IMR-90 (cell line): Measurements from ENCODE around the gene CCN6. TPM values are rescaled to one million over a fixed set of nuclear protein-coding genes. Genes with fewer than 3 reads are reported as not detected.

ENCODE experiments used
- ATAC-seq: fragments of 200-7000 bp; cut with Tn5 transposase; 2 replicates; pipeline ENCODE4 v1.9.1; 2020; ENCODE audit warnings: low read depth, mild to moderate bottlenecking, moderate library complexity
- BruUV-seq: library from RNA; stranded (reverse); fragments of 400-500 nt; replicated peaks from 2 replicates; lab custom pipeline; 2021; lab: Mats Ljungman, UMichigan
- CTCF ChIA-PET: fragments of 300-600 bp; formaldehyde crosslinking; extraction: SDS; loops from one replicate; lab custom pipeline; 2021; ENCODE audit warnings: antibody characterized with exemption; lab: Yijun Ruan, JAX
- POLR2A ChIA-PET: fragments of 300-600 bp; sonication (Branson Sonifier 250); formaldehyde crosslinking; loops from one replicate; lab custom pipeline; 2022; ENCODE audit warnings: antibody characterized with exemption; ENCODE audit not compliant: unreplicated experiment; lab: Charles Lee
- DNase-seq: peaks from one replicate; pipeline ENCODE4 v3.0.0; 2013
- H2AFZ ChIP-seq: replicated peaks from 2 replicates; pipeline ENCODE3; 2013; ENCODE audit warnings: low read length, mild to moderate bottlenecking; ENCODE audit not compliant: poor library complexity
- H2AK5ac ChIP-seq: 2 replicates; pipeline ENCODE4 v1.6.1; 2013; ENCODE audit warnings: low read depth, low read length, inconsistent platforms
- H2AK9ac ChIP-seq: replicated peaks from 2 replicates; pipeline ENCODE3; 2013; ENCODE audit warnings: mild to moderate bottlenecking, low read depth, low read length, moderate library complexity; ENCODE audit not compliant: poor library complexity
- H2BK120ac ChIP-seq: 2 replicates; pipeline ENCODE4 v1.6.1; 2013; ENCODE audit warnings: low read depth, low read length, inconsistent platforms
- H2BK15ac ChIP-seq: 3 replicates; pipeline ENCODE4 v1.6.1; 2013; ENCODE audit warnings: low read depth, low read length, inconsistent platforms
- H2BK20ac ChIP-seq: 2 replicates; pipeline ENCODE4 v1.6.1; 2013; ENCODE audit warnings: low read depth, mild to moderate bottlenecking, inconsistent platforms, low read length, moderate library complexity
- H2BK5ac ChIP-seq: 2 replicates; pipeline ENCODE4 v1.6.1; 2013; ENCODE audit warnings: mild to moderate bottlenecking, low read depth, low read length, inconsistent platforms; ENCODE audit not compliant: poor library complexity, severe bottlenecking
- H3K14ac ChIP-seq: replicated peaks from 2 replicates; pipeline ENCODE4 v1.6.1; 2013; ENCODE audit warnings: low read depth, low read length, inconsistent platforms
- H3K18ac ChIP-seq: 2 replicates; pipeline ENCODE4 v1.6.1; 2013; ENCODE audit warnings: low read depth, low read length, control low read depth
- H3K23ac ChIP-seq: 2 replicates; pipeline ENCODE4 v1.6.1; 2013; ENCODE audit warnings: low read depth, low read length, inconsistent platforms
- H3K27ac ChIP-seq: 2 replicates; pipeline ENCODE4 v1.5.1; 2013; ENCODE audit warnings: mild to moderate bottlenecking, control low read depth, low read length; ENCODE audit not compliant: insufficient read depth
- H3K27me3 ChIP-seq: 2 replicates; pipeline ENCODE4 v1.6.1; 2013; ENCODE audit warnings: low read length; ENCODE audit not compliant: control insufficient read depth, insufficient read depth
- H3K36me3 ChIP-seq: 2 replicates; pipeline ENCODE4 v1.6.1; 2013; ENCODE audit warnings: low read length, mixed read lengths; ENCODE audit not compliant: control insufficient read depth, insufficient read depth
- H3K4ac ChIP-seq: 2 replicates; pipeline ENCODE4 v1.6.1; 2013; ENCODE audit warnings: low read depth, low read length, inconsistent platforms
- H3K4me1 ChIP-seq: 2 replicates; pipeline ENCODE4 v1.6.1; 2013; ENCODE audit warnings: low read length, mixed read lengths; ENCODE audit not compliant: control insufficient read depth, insufficient read depth
- H3K4me2 ChIP-seq: 2 replicates; pipeline ENCODE4 v1.6.1; 2013; ENCODE audit warnings: low read depth, mild to moderate bottlenecking, control low read depth, low read length, moderate library complexity
- H3K4me3 ChIP-seq: 2 replicates; pipeline ENCODE4 v1.5.1; 2013; ENCODE audit warnings: low read depth, mild to moderate bottlenecking, control low read depth, low read length, moderate library complexity; ENCODE audit not compliant: insufficient read depth
- H3K56ac ChIP-seq: 2 replicates; pipeline ENCODE4 v1.6.1; 2013; ENCODE audit warnings: low read length, inconsistent platforms; ENCODE audit not compliant: insufficient read depth; ENCODE audit errors: extremely low read depth
- H3K79me1 ChIP-seq, 2 experiments: 2 replicates each; pipeline ENCODE4 v1.6.1; 2013; ENCODE audit warnings: low read length in 2 of 2, inconsistent platforms in 1 of 2, low read depth in 1 of 2
- H3K9ac ChIP-seq: 2 replicates; pipeline ENCODE4 v1.6.1; 2013; ENCODE audit warnings: low read depth, low read length, control low read depth
- H3K9me1 ChIP-seq: 2 replicates; pipeline ENCODE4 v1.6.1; 2013; ENCODE audit warnings: low read length, inconsistent platforms; ENCODE audit not compliant: insufficient read depth
- H3K9me3 ChIP-seq: 2 replicates; pipeline ENCODE4 v1.6.1; 2013; ENCODE audit warnings: low read length; ENCODE audit not compliant: control insufficient read depth, insufficient read depth
- H4K20me1 ChIP-seq: 2 replicates; pipeline ENCODE4 v1.6.1; 2013; ENCODE audit warnings: low read length, inconsistent platforms; ENCODE audit not compliant: insufficient read depth
- H4K5ac ChIP-seq: 2 replicates; pipeline ENCODE4 v1.6.1; 2013; ENCODE audit warnings: mild to moderate bottlenecking, low read depth, low read length, control low read depth
- H4K8ac ChIP-seq, 2 experiments: 2 replicates each; pipeline ENCODE4 v1.6.1; 2013; ENCODE audit warnings: low read depth in 2 of 2, low read length in 2 of 2, control low read depth in 1 of 2, inconsistent platforms in 1 of 2
- H4K91ac ChIP-seq: 2 replicates; pipeline ENCODE4 v1.6.1; 2013; ENCODE audit warnings: low read depth, low read length, inconsistent platforms; ENCODE audit not compliant: insufficient read depth
- BHLHE40 ChIP-seq: fragments of 150-350 bp; IDR thresholded peaks from 2 replicates; pipeline ENCODE4 v1.6.1; 2016; ENCODE audit warnings: mild to moderate bottlenecking, low read depth, low read length
- CEBPB ChIP-seq: IDR thresholded peaks from 2 replicates; pipeline ENCODE4 v1.6.1; 2012; ENCODE audit warnings: low read depth, low read length, improper control_type of control experiment
- CHD1 ChIP-seq: IDR thresholded peaks from 2 replicates; pipeline ENCODE4 v1.6.1; 2012; ENCODE audit warnings: low read depth, low read length, improper control_type of control experiment
- CTCF ChIP-seq: conservative IDR thresholded peaks from 2 replicates; pipeline ENCODE4 v1.5.1; 2012; ENCODE audit warnings: mild to moderate bottlenecking, low read depth, low read length, improper control_type of control experiment
- ELK1 ChIP-seq: fragments of 150-350 bp; IDR thresholded peaks from 2 replicates; pipeline ENCODE4 v1.6.1; 2016; ENCODE audit warnings: low read depth, mild to moderate bottlenecking, low read length, moderate library complexity, borderline replicate concordance
- FOS ChIP-seq: fragments of 150-350 bp; IDR thresholded peaks from 2 replicates; pipeline ENCODE4 v1.6.1; 2016; ENCODE audit warnings: low read depth, low read length
- MAFK ChIP-seq: IDR thresholded peaks from 2 replicates; pipeline ENCODE4 v1.6.1; 2012; ENCODE audit warnings: low read depth, low read length, improper control_type of control experiment
- MXI1 ChIP-seq: IDR thresholded peaks from 2 replicates; pipeline ENCODE4 v1.6.1; 2012; ENCODE audit warnings: low read depth, mild to moderate bottlenecking, low read length, moderate library complexity, borderline replicate concordance
- NFE2L2 ChIP-seq: fragments of 150-350 bp; IDR thresholded peaks from 2 replicates; pipeline ENCODE4 v1.6.1; 2016; ENCODE audit warnings: low read depth, mild to moderate bottlenecking, low read length
- POLR2A ChIP-seq: IDR thresholded peaks from 2 replicates; pipeline ENCODE4 v1.6.1; 2012; ENCODE audit warnings: mild to moderate bottlenecking, low read depth, low read length
- RAD21 ChIP-seq: IDR thresholded peaks from 2 replicates; pipeline ENCODE4 v1.6.1; 2012; ENCODE audit warnings: low read length, improper control_type of control experiment
- RCOR1 ChIP-seq: IDR thresholded peaks from 2 replicates; pipeline ENCODE4 v1.6.1; 2012; ENCODE audit warnings: mild to moderate bottlenecking, low read length, improper control_type of control experiment; ENCODE audit not compliant: insufficient replicate concordance
- USF2 ChIP-seq: fragments of 150-350 bp; IDR thresholded peaks from 2 replicates; pipeline ENCODE4 v1.6.1; 2017; ENCODE audit warnings: mild to moderate bottlenecking, antibody characterized with exemption, low read length, low read depth
- WGBS, 2 experiments: methylation state at CpG; one replicate each; pipeline versions ENCODE4 v1.1.5 to v1.1.7; 2013; ENCODE audit warnings: missing lambda C conversion rate in 2 of 2; ENCODE audit not compliant: insufficient read length in 1 of 2; ENCODE audit errors: extremely low coverage in 2 of 2; 5-methylcytosine and 5-hydroxymethylcytosine counted together
- dilution Hi-C: fragments of 300-500 bp; cut with HindIII; formaldehyde crosslinking; loops from one replicate; pipeline ENCODE4 v1.14.3; 2018; ENCODE audit warnings: low sequenced_read_pairs; ENCODE audit not compliant: unreplicated experiment
- in situ Hi-C: fragments of 300-500 bp; cut with MboI; formaldehyde crosslinking; loops from 3 replicates; pipeline ENCODE4 v1.14.3; 2019; ENCODE audit warnings: low sequenced_read_pairs, inconsistent platforms, mixed read lengths
- intact Hi-C: fragments of 100-400 bp; cut with micrococcal nuclease; formaldehyde crosslinking; loops from 2 replicates; pipeline ENCODE4 v1.10.0; 2022
- polyA plus RNA-seq, 3 experiments: library from polyadenylated mRNA; depleted of rRNA; stranded (reverse); fragments of >200 nt; gene quantifications; 2 replicates each; pipeline ENCODE4 v1.2.3, GENCODE V29; 2012; ENCODE audit warnings: low replicate concordance in 1 of 3
- total RNA-seq: library from RNA; depleted of rRNA; stranded (reverse); fragments of >200 nt; gene quantifications from 2 replicates; pipeline ENCODE4 v1.2.3, GENCODE V29; 2012

CCN6 gene
- total and polyA plus RNA-seq, 2 of the 4 experiments (the other 2 are of a cell fraction) = not detected

GRCh38 chr6:112005013-112005371 is 48.9 kb upstream of the CCN6 start:
- Histone ChIP-seq H3K14ac (no peak overlapping the region), H3K4me3 (no peak overlapping the region), H3K4me1 (peaks cover 16% of the 10 kb centered on the region), H3K27me3 (peaks cover 2% of the 10 kb centered on the region; the same call in 1 of the 2 replicates), H2BK15ac (no peak overlapping the region), H4K91ac (no peak overlapping the region), H3K56ac (no peak overlapping the region), H2AK5ac (no peak overlapping the region), H4K5ac (no peak overlapping the region), H2AK9ac (no peak overlapping the region), H3K4me2 (no peak overlapping the region), H3K23ac (no peak overlapping the region), H2AFZ (no peak overlapping the region), H3K9ac (no peak overlapping the region), H2BK120ac (no peak overlapping the region), H3K79me1 (no peaks in the 10 kb centered on the region), H4K8ac (no peak overlapping the region), H2BK5ac (no peak overlapping the region), H3K9me3 (no peaks in the 10 kb centered on the region), H3K27ac (no peak overlapping the region), H4K20me1 (no peaks in the 10 kb centered on the region), H3K36me3 (no peaks in the 10 kb centered on the region), H2BK20ac (no peak overlapping the region), H3K4ac (no peak overlapping the region), H3K9me1 (peaks cover 8% of the 10 kb centered on the region; the same call in 1 of the 2 replicates), H3K18ac (no peak overlapping the region)
- CTCF ChIA-PET = no interaction called here
- intact Hi-C loops = no loop called here
- in situ Hi-C loops = no loop called here
- no CpG with 5 or more reads among the region's 1 CpG for WGBS, 2 experiments
- DNase-seq = no peak
- no TSS peak for BruUV-seq
- no peak for ATAC-seq
- POLR2A ChIA-PET = no interaction called here
- no peak for TF ChIP-seq FOS
- TF ChIP-seq CEBPB = no peak
- no peak for TF ChIP-seq RCOR1
- no peak for TF ChIP-seq POLR2A
- no peak for TF ChIP-seq MXI1
- TF ChIP-seq USF2 = no peak
- no peak for TF ChIP-seq MAFK
- TF ChIP-seq CTCF = no peak
- no peak for TF ChIP-seq RAD21
- TF ChIP-seq BHLHE40 = no peak
- TF ChIP-seq CHD1 = no peak
- no peak for TF ChIP-seq NFE2L2
- no peak for TF ChIP-seq ELK1
- dilution Hi-C loops = no loop called here
